ENCODE results near the gene GTF3C5. TPM values are rescaled to one million over a fixed set of nuclear protein-coding genes. Genes with fewer than 3 reads are reported as not detected.

The GTF3C5 gene
- total and polyA plus RNA-seq, 10 of the 15 experiments (the other 5 are each of a cell fraction or from before 2014, with no cell fraction given) = 2.2 to 81.1 (median 68.7) TPM

GRCh38 chr9:133014696-133015095, 16.1 kb upstream of the GTF3C5 start (continued):
- no peak for TF ChIP-seq PKNOX1 (IDR thresholded peaks at IDR 0.05)
- no peak for TF ChIP-seq CREB1 (IDR thresholded peaks at IDR 0.05; ENCODE audit: low read depth)
- TF ChIP-seq ATF2 (IDR thresholded peaks at IDR 0.05; ENCODE audit: low read length) = no peak
- no peak for TF ChIP-seq RUNX3 (IDR thresholded peaks at IDR 0.05; ENCODE audit: low read length)
- TF ChIP-seq YBX1 (IDR thresholded peaks at IDR 0.05) = no peak
- no peak for TF ChIP-seq SMC3 (IDR thresholded peaks at IDR 0.05; ENCODE audit: borderline replicate concordance, low read length)
- TF ChIP-seq ATF3 (IDR thresholded peaks at IDR 0.05; ENCODE audit: borderline replicate concordance, extremely low read depth, low read depth, low read length) = no peak
- no peak for TF ChIP-seq ASH2L (IDR thresholded peaks at IDR 0.05; ENCODE audit: borderline replicate concordance, low read depth)

GRCh38 chr9:133023117-133023890, 7.5 kb upstream of the GTF3C5 start:
- Histone ChIP-seq H3K4me1 (ENCODE audit: control insufficient read depth, insufficient read depth, low read length) (peaks cover 11% of the 10 kb centered on the region), H3K36me3 (ENCODE audit: control insufficient read depth in 2 of 2, insufficient read depth in 2 of 2, low read length in 1 of 2) (no peaks in the 10 kb centered on the region), H3K27me3 (replicated peaks in 1 of 2; ENCODE audit: control insufficient read depth in 2 of 2, insufficient read depth in 2 of 2, low read length in 1 of 2) (no peaks in the 10 kb centered on the region), H3K4me2 (ENCODE audit: control insufficient read depth, insufficient read depth) (peak overlapping the region; percentile 22), H3K4me3 (no peak overlapping the region), H4K20me1 (ENCODE audit: control insufficient read depth, insufficient read depth) (no peaks in the 10 kb centered on the region), H3K9me3 (replicated peaks; ENCODE audit: control insufficient read depth, insufficient read depth, low read length) (no peaks in the 10 kb centered on the region; the same call in 2 of the 3 replicates), H3K79me2 (ENCODE audit: control insufficient read depth, insufficient read depth, low read length) (no peaks in the 10 kb centered on the region), H2AFZ (ENCODE audit: control insufficient read depth, low read depth, low read length) (peak overlapping the region; percentile 25), H3K9ac (ENCODE audit: control insufficient read depth, insufficient read depth, low read length) (no peak overlapping the region), H3K27ac (ENCODE audit: control insufficient read depth, insufficient read depth) (no peak overlapping the region)
- in situ Hi-C loops (cut with MboI) (no loop called here), intact Hi-C loops (cut with micrococcal nuclease; ENCODE audit: unreplicated experiment) (loop anchor here (5.0 to 10.0 kb wide), 2 partner anchors 124 to 461 kb away; no protein-coding TSS in a partner anchor)
- no TSS peak for BruUV-seq (replicated peaks)
- ChIA-PET RAD21 (ENCODE audit: unreplicated experiment) (interaction anchor here (0.9 to 2.5 kb wide), 3 partner anchors 121 to 126 kb away, joined by 5 to 11 read pairs (median 6); no protein-coding TSS in a partner anchor), SMC1A (ENCODE audit: uncharacterized antibody, unreplicated experiment) (interaction anchor here (0.6 to 4.4 kb wide), 5 partner anchors 10 to 124 kb away, joined by 3 to 31 read pairs (median 4); partner anchors contain the start of gene GTF3C5), CTCF (interaction anchor here (1.0 to 3.9 kb wide), 15 partner anchors 9 to 163 kb away, joined by 3 to 52 read pairs (median 12); partner anchors contain the start of gene GTF3C5), POLR2A (no interaction called here)
- peak; percentile 23 for DNase-seq (ENCODE audit: low read depth, low spot score)
- ATAC-seq = peak; percentile 75
- FAIRE-seq = no peak
- 66% methylated on average over 26 of the region's 26 CpGs for WGBS (ENCODE audit: insufficient coverage, insufficient replicate concordance, low lambda C conversion rate, missing lambda C conversion rate)
- TF ChIP-seq PKNOX1 (IDR thresholded peaks at IDR 0.05) (peak; percentile 75), E4F1 (IDR thresholded peaks at IDR 0.05; ENCODE audit: borderline replicate concordance, partially characterized antibody) (no peak)
